SU-DHL-6 (cell line): Measurements from ENCODE around the gene MTMR10.

Source experiments
- H2AFZ ChIP-seq: fragments of 200-600 bp; sonication (generic); 2 replicates; pipeline ENCODE4 v1.6.1; 2014; ENCODE audit warnings: low read depth, mild to moderate bottlenecking, moderate library complexity, mixed read lengths, antibody characterized with exemption, low read length; ENCODE audit not compliant: severe bottlenecking
- H3F3A ChIP-seq: fragments of 200-600 bp; shearing (Covaris generic); 2 replicates; pipeline ENCODE4 v1.6.0; 2016; ENCODE audit warnings: antibody characterized with exemption, mild to moderate bottlenecking; ENCODE audit not compliant: insufficient read depth
- H3K27ac ChIP-seq: fragments of 200-600 bp; sonication (generic); 2 replicates; pipeline ENCODE4 v1.5.1; 2016; ENCODE audit warnings: low read depth, mild to moderate bottlenecking, low read length, moderate library complexity, mixed read lengths
- H3K27me3 ChIP-seq: fragments of 200-600 bp; sonication (generic), shearing (Covaris generic); 2 replicates; pipeline ENCODE4 v1.6.0; 2014; ENCODE audit warnings: mild to moderate bottlenecking, low read length
- H3K36me3 ChIP-seq: fragments of 200-600 bp; sonication (generic); 2 replicates; pipeline ENCODE4 v1.6.1; 2014; ENCODE audit warnings: mild to moderate bottlenecking, low read length, mixed read lengths
- H3K4me2 ChIP-seq: fragments of 300-600, 200-600 bp; shearing (Covaris generic), sonication (generic); 2 replicates; pipeline ENCODE4 v1.6.0; 2014; ENCODE audit warnings: low read length, low read depth, mild to moderate bottlenecking; ENCODE audit not compliant: poor library complexity, severe bottlenecking
- H3K4me3 ChIP-seq: fragments of 200-600 bp; sonication (generic); 2 replicates; pipeline ENCODE4 v1.5.1; 2014; ENCODE audit warnings: antibody characterized with exemption, low read length, mild to moderate bottlenecking, mixed read lengths; ENCODE audit not compliant: insufficient read depth, poor library complexity, severe bottlenecking
- H3K79me2 ChIP-seq: fragments of 200-600 bp; sonication (generic); 2 replicates; pipeline ENCODE4 v1.6.1; 2014; ENCODE audit warnings: mild to moderate bottlenecking, low read length, moderate library complexity; ENCODE audit not compliant: insufficient read depth
- H3K9ac ChIP-seq: fragments of 200-600 bp; sonication (generic); 2 replicates; pipeline ENCODE4 v1.7.0; 2014; ENCODE audit warnings: mild to moderate bottlenecking, low read length
- H3K9me2 ChIP-seq: fragments of 200-600 bp; sonication (generic); replicated peaks from 2 replicates; pipeline ENCODE4 v1.6.1; 2014; ENCODE audit warnings: low read length; ENCODE audit not compliant: insufficient read depth
- H3K9me3 ChIP-seq: fragments of 200-600 bp; sonication (generic); 2 replicates; pipeline ENCODE4 v1.6.1; 2014; ENCODE audit warnings: low read length, mixed read lengths; ENCODE audit not compliant: insufficient read depth
- H4K20me1 ChIP-seq: fragments of 200-600 bp; sonication (generic); 2 replicates; pipeline ENCODE4 v1.6.1; 2014; ENCODE audit warnings: low read depth, mild to moderate bottlenecking, antibody characterized with exemption, low read length, moderate library complexity, mixed read lengths
- CTCF ChIP-seq: fragments of 200-600 bp; sonication (generic); IDR thresholded peaks from one replicate; pipeline ENCODE4 v1.5.1; 2017; ENCODE audit warnings: antibody characterized with exemption, mild to moderate bottlenecking, low read length, moderate library complexity; ENCODE audit not compliant: insufficient read depth, poor library complexity, severe bottlenecking
- EZH2phosphoT487 ChIP-seq: fragments of 200-600 bp; sonication (generic), shearing (Covaris generic); conservative IDR thresholded peaks from 2 replicates; pipeline ENCODE4 v1.6.1; 2018; ENCODE audit warnings: mild to moderate bottlenecking, antibody characterized with exemption, low read length, moderate library complexity, mixed read lengths

Gene MTMR10

GRCh38 chr15:30925686-30926085 lies 65.7 kb downstream of the MTMR10 start:
- Histone ChIP-seq H3K27me3 (no peaks in the 10 kb centered on the region), H3K36me3 (no peaks in the 10 kb centered on the region), H3F3A (no peaks in the 10 kb centered on the region), H3K9me3 (no peaks in the 10 kb centered on the region), H4K20me1 (no peaks in the 10 kb centered on the region), H3K79me2 (no peaks in the 10 kb centered on the region), H3K9me2 (no peaks in the 10 kb centered on the region), H3K9ac (no peak overlapping the region), H3K4me2 (no peak overlapping the region), H3K4me3 (no peak overlapping the region), H3K27ac (no peak overlapping the region), H2AFZ (no peak overlapping the region)
- TF ChIP-seq CTCF (no peak), EZH2phosphoT487 (no peak)

- no peak overlapping the region for H3K4me2 ChIP-seq
- no peak overlapping the region for H3K27ac ChIP-seq
- H3K27me3 ChIP-seq: no peaks in the 10 kb centered on the region
- H2AFZ ChIP-seq: no peak overlapping the region
- H3K9ac ChIP-seq: no peak overlapping the region
- no peaks in the 10 kb centered on the region for H3K36me3 ChIP-seq
- no peaks in the 10 kb centered on the region for H3F3A ChIP-seq
- TF ChIP-seq EZH2phosphoT487 (no peak), CTCF (no peak)
- no peaks in the 10 kb centered on the region for H3K79me2 ChIP-seq
- H4K20me1 ChIP-seq: no peaks in the 10 kb centered on the region
- no peaks in the 10 kb centered on the region for H3K9me3 ChIP-seq
- H3K9me2 ChIP-seq: no peaks in the 10 kb centered on the region
- no peak overlapping the region for H3K4me3 ChIP-seq
Measured at GRCh38 chr15:30924353-30924752, 67.1 kb downstream of the MTMR10 start.

- no peaks in the 10 kb centered on the region for H4K20me1 ChIP-seq
- no peaks in the 10 kb centered on the region for H3F3A ChIP-seq
- H3K36me3 ChIP-seq: no peaks in the 10 kb centered on the region
- H3K9me2 ChIP-seq: no peaks in the 10 kb centered on the region
- H3K79me2 ChIP-seq: no peaks in the 10 kb centered on the region
- no peak overlapping the region for H3K27ac ChIP-seq
- no peak overlapping the region for H2AFZ ChIP-seq
- no peaks in the 10 kb centered on the region for H3K9me3 ChIP-seq
- no peak overlapping the region for H3K4me2 ChIP-seq
- no peak overlapping the region for H3K4me3 ChIP-seq
- no peak overlapping the region for H3K9ac ChIP-seq
- TF ChIP-seq EZH2phosphoT487 (no peak), CTCF (no peak)
- no peaks in the 10 kb centered on the region for H3K27me3 ChIP-seq
Measured at GRCh38 chr15:30923429-30923828, 68.0 kb downstream of the MTMR10 start.
